Mesenchymal stem cell (in vitro differentiated cells and primary cell): ENCODE measurements around the gene USP7.
A peak's percentile ranks its signal among the peaks of the same experiment; 100 is the strongest.

Experiments used
- DNase-seq: peaks from one replicate; pipeline ENCODE4 v3.0.0-alpha.2; 2013
- H2AFZ ChIP-seq: one replicate; pipeline ENCODE4 v1.6.1; 2013; ENCODE audit warnings: low read depth, mild to moderate bottlenecking, control low read depth, inconsistent platforms, low read length, moderate library complexity
- H2AK5ac ChIP-seq: 2 replicates; pipeline ENCODE4 v1.6.1; 2013; ENCODE audit warnings: low read length, moderate library complexity, mild to moderate bottlenecking, inconsistent platforms; ENCODE audit not compliant: severe bottlenecking
- H2BK120ac ChIP-seq: one replicate; pipeline ENCODE4 v1.6.1; 2013; ENCODE audit warnings: low read depth, mild to moderate bottlenecking, inconsistent platforms, low read length, moderate library complexity
- H2BK12ac ChIP-seq, 2 experiments: one replicate each; pipeline ENCODE4 v1.6.1; 2013; ENCODE audit warnings: inconsistent platforms in 2 of 2, low read length in 2 of 2, mild to moderate bottlenecking in 2 of 2, moderate library complexity in 2 of 2, control low read depth in 1 of 2
- H2BK15ac ChIP-seq: one replicate; pipeline ENCODE4 v1.6.1; 2013; ENCODE audit warnings: mild to moderate bottlenecking, low read depth, inconsistent platforms; ENCODE audit not compliant: poor library complexity, severe bottlenecking
- H2BK5ac ChIP-seq: 2 replicates; pipeline ENCODE4 v1.6.1; 2013; ENCODE audit warnings: low read depth, mild to moderate bottlenecking, low read length, control low read depth, inconsistent platforms; ENCODE audit not compliant: poor library complexity, severe bottlenecking
- H3K14ac ChIP-seq, 2 experiments: one replicate each; pipeline ENCODE4 v1.6.1; 2013; ENCODE audit warnings: inconsistent platforms in 2 of 2, low read length in 2 of 2, control low read depth in 1 of 2, mild to moderate bottlenecking in 1 of 2, moderate library complexity in 1 of 2
- H3K18ac ChIP-seq, 2 experiments: one replicate each; pipeline ENCODE4 v1.6.1; 2013; ENCODE audit warnings: inconsistent platforms in 2 of 2, low read length in 2 of 2, control low read depth in 1 of 2, low read depth in 1 of 2, mild to moderate bottlenecking in 1 of 2
- H3K23ac ChIP-seq, 2 experiments: one replicate each; pipeline ENCODE4 v1.6.1; 2013; ENCODE audit warnings: inconsistent platforms in 2 of 2, low read length in 2 of 2, mild to moderate bottlenecking in 2 of 2, moderate library complexity in 2 of 2, control low read depth in 1 of 2
- H3K27ac ChIP-seq: 2 replicates; pipeline ENCODE4 v1.5.1; 2013; ENCODE audit warnings: mild to moderate bottlenecking, moderate library complexity, low read length, control low read depth, inconsistent platforms; ENCODE audit not compliant: poor library complexity, severe bottlenecking
- H3K27me3 ChIP-seq, 2 experiments: 2 replicates each; pipeline versions ENCODE4 v1.6.1 to v1.7.0; 2013; ENCODE audit warnings: low read length in 2 of 2, mild to moderate bottlenecking in 2 of 2, moderate library complexity in 2 of 2, control low read depth in 1 of 2, inconsistent platforms in 1 of 2; ENCODE audit not compliant: control insufficient read depth in 1 of 2, insufficient read depth in 1 of 2
- H3K36me3 ChIP-seq, 2 experiments: 2 replicates each; pipeline versions ENCODE4 v1.6.1 to v1.7.0; 2013; ENCODE audit warnings: low read length in 2 of 2, control low read depth in 1 of 2, inconsistent platforms in 1 of 2, low read depth in 1 of 2, mild to moderate bottlenecking in 1 of 2; ENCODE audit not compliant: insufficient read depth in 2 of 2, control insufficient read depth in 1 of 2
- H3K4ac ChIP-seq, 2 experiments: one replicate each; pipeline ENCODE4 v1.6.1; 2013; ENCODE audit warnings: inconsistent platforms in 2 of 2, low read length in 2 of 2, mild to moderate bottlenecking in 2 of 2, moderate library complexity in 2 of 2, control low read depth in 1 of 2, low read depth in 1 of 2
- H3K4me1 ChIP-seq: 2 replicates; pipeline ENCODE4 v1.6.1; 2013; ENCODE audit warnings: low read depth, low read length, control low read depth; ENCODE audit not compliant: control insufficient read depth, insufficient read depth
- H3K4me2 ChIP-seq: 2 replicates; pipeline ENCODE4 v1.6.1; 2013; ENCODE audit warnings: low read length, mild to moderate bottlenecking, inconsistent platforms; ENCODE audit not compliant: poor library complexity, severe bottlenecking
- H3K4me3 ChIP-seq, 2 experiments: 2 replicates each; pipeline versions ENCODE4 v1.5.1 to v1.7.0; 2013; ENCODE audit warnings: low read length in 2 of 2, mild to moderate bottlenecking in 2 of 2, control low read depth in 1 of 2, low read depth in 1 of 2; ENCODE audit not compliant: insufficient read depth in 1 of 2
- H3K79me1 ChIP-seq: replicated peaks from 2 replicates; pipeline ENCODE4 v1.6.1; 2013; ENCODE audit warnings: mild to moderate bottlenecking, control low read depth, low read length, inconsistent platforms; ENCODE audit not compliant: poor library complexity, severe bottlenecking
- H3K9ac ChIP-seq: 2 replicates; pipeline ENCODE4 v1.7.0; 2013; ENCODE audit warnings: mild to moderate bottlenecking, low read length, moderate library complexity
- H3K9me3 ChIP-seq: 2 replicates; pipeline ENCODE4 v1.7.0; 2013; ENCODE audit warnings: mild to moderate bottlenecking, low read length; ENCODE audit not compliant: control insufficient read depth
- H4K8ac ChIP-seq: one replicate; pipeline ENCODE4 v1.6.1; 2013; ENCODE audit warnings: inconsistent platforms, mild to moderate bottlenecking, low read length, moderate library complexity
- H4K91ac ChIP-seq: one replicate; pipeline ENCODE4 v1.6.1; 2013; ENCODE audit warnings: mild to moderate bottlenecking, low read length, inconsistent platforms
- WGBS: methylation state at CpG from one replicate; pipeline ENCODE4 v1.1.7; 2013; ENCODE audit warnings: mixed read lengths; 5-methylcytosine and 5-hydroxymethylcytosine counted together

Gene USP7

DNA sequence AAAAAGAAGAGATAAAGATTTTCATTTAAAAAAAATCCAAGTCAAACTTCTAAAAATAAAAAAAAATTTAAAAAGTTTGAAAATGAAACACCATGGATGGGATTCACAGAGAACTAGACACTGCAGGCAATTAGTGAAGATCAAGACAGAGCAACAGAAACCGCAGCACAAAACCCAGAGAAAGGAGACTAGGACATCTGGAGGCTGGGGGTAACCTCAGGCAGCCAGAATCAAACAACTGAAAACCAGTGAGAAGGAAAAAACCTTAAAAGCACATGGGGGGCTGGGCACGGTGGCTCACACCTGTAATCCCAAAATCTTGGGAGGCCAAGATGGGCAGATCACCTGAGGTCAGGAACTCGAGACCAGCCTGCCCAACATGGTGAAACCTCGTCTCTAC lies 50.9 kb downstream of the USP7 start:
- no peak overlapping the region for H3K23ac ChIP-seq
- no peaks in the 10 kb centered on the region for H3K9me3 ChIP-seq
- DNase-seq, result no peak
- no peak overlapping the region for H3K27ac ChIP-seq
- H4K8ac ChIP-seq, result no peak overlapping the region
- no peak overlapping the region for H3K18ac ChIP-seq
- no peak overlapping the region for H2BK120ac ChIP-seq
- peaks cover 37% of the 10 kb centered on the region for H3K79me1 ChIP-seq
- no peak overlapping the region for H3K4me2 ChIP-seq
- no peak overlapping the region for H4K91ac ChIP-seq
- no peak overlapping the region for H2BK15ac ChIP-seq
- no peak overlapping the region for H2BK5ac ChIP-seq
- no peak overlapping the region for H3K14ac ChIP-seq
- no peak overlapping the region for H3K4ac ChIP-seq
- H2AK5ac ChIP-seq, result no peak overlapping the region
- peaks cover 5% of the 10 kb centered on the region for H3K4me1 ChIP-seq
- no peak overlapping the region for H2BK12ac ChIP-seq
- H3K9ac ChIP-seq, result no peak overlapping the region
- 99% methylated on average over 4 of the region's 4 CpGs for WGBS
- H3K36me3 ChIP-seq, result peaks cover 39 to 96% of the 10 kb centered on the region in 2 experiments
- no peaks in the 10 kb centered on the region for H3K27me3 ChIP-seq
- no peak overlapping the region for H3K4me3 ChIP-seq
- H2AFZ ChIP-seq, result no peak overlapping the region

DNA sequence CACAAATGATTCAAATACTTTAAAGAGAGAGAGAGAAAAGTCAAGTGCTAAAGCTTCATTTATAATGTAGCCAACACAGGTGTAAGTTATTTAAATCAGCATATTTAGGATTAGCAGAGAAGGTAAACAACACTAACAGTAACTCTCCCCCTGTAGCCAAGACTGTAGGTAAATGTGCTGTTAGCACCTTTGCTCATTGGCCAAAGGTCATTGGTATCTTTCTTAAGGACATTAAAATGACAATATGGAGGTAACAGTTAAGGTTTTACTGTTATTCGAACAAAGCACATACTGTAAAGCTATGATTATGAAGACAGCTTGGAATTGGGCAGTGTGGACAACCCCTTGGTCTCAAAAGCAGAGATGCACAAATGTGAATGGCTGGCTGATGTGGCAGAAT lies 52.9 kb downstream of the USP7 start:
- H3K4ac ChIP-seq, result no peak overlapping the region
- DNase-seq, result no peak
- H2BK5ac ChIP-seq, result no peak overlapping the region
- no peak overlapping the region for H2BK120ac ChIP-seq
- no peak overlapping the region for H3K14ac ChIP-seq
- H3K4me1 ChIP-seq, result peaks cover 6% of the 10 kb centered on the region
- H3K9me3 ChIP-seq, result no peaks in the 10 kb centered on the region
- 97% methylated on average over 1 of the region's 1 CpG for WGBS
- H2BK12ac ChIP-seq, result no peak overlapping the region
- H3K79me1 ChIP-seq, result peaks cover 39% of the 10 kb centered on the region
- no peak overlapping the region for H4K8ac ChIP-seq
- H3K4me2 ChIP-seq, result no peak overlapping the region
- H4K91ac ChIP-seq, result no peak overlapping the region
- H2BK15ac ChIP-seq, result no peak overlapping the region
- no peaks in the 10 kb centered on the region for H3K27me3 ChIP-seq
- no peak overlapping the region for H3K23ac ChIP-seq
- no peak overlapping the region for H2AK5ac ChIP-seq
- no peak overlapping the region for H3K18ac ChIP-seq
- H3K27ac ChIP-seq, result no peak overlapping the region
- H3K4me3 ChIP-seq, result no peak overlapping the region
- no peak overlapping the region for H2AFZ ChIP-seq
- peaks cover 40 to 97% of the 10 kb centered on the region in 2 experiments for H3K36me3 ChIP-seq
- H3K9ac ChIP-seq, result no peak overlapping the region

DNA sequence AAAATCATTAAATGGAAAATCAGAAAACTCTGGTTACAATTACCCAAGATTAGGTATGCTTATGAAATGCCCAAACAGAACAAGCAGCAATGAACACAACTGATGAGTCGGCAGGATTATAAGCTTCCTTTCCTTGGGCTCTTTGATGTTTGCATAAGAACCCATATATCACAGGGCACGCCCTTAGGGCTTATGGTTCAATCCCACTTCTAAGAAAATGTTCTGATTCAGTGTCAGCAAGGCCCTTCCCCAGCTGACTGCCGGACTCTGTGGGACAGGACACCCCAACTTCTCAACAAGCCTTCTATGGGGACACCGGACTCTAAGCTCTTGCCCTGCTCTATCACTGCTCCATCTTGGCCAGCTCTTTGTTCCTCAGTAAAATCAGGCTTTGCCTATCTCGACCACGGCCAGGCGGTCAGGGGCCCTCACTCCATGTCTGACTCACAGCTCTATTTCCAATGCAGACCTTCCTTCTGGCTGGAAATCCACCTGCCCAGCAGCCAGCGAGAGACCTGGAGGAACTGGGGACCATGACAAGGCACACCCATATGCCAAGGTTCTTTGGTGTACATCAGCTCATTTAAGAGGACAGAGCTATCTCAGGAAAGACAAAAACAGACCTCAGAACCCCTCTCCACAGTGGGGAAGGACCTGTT lies 54.8 kb downstream of the USP7 start:
- H2AK5ac ChIP-seq, result no peak overlapping the region
- no peaks in the 10 kb centered on the region for H3K27me3 ChIP-seq
- H4K8ac ChIP-seq, result peak overlapping the region; percentile 38
- peaks cover 40% of the 10 kb centered on the region for H3K79me1 ChIP-seq
- H4K91ac ChIP-seq, result peak overlapping the region; percentile 63
- H3K4me2 ChIP-seq, result no peak overlapping the region
- H2BK5ac ChIP-seq, result no peak overlapping the region
- peak; percentile 12 for DNase-seq
- 95% methylated on average over 8 of the region's 8 CpGs for WGBS
- H3K18ac ChIP-seq, result peak overlapping the region in 1 of 2 experiments; percentile 24
- no peak overlapping the region for H2BK12ac ChIP-seq
- no peak overlapping the region for H2BK15ac ChIP-seq
- H3K9me3 ChIP-seq, result no peaks in the 10 kb centered on the region
- no peak overlapping the region for H3K4ac ChIP-seq
- H3K9ac ChIP-seq, result no peak overlapping the region
- peaks cover 44 to 94% of the 10 kb centered on the region in 2 experiments for H3K36me3 ChIP-seq
- no peak overlapping the region for H3K27ac ChIP-seq
- H2AFZ ChIP-seq, result no peak overlapping the region
- peak overlapping the region in 1 of 2 experiments; percentile 24 for H3K4me3 ChIP-seq
- H3K23ac ChIP-seq, result no peak overlapping the region
- no peak overlapping the region for H2BK120ac ChIP-seq
- H3K4me1 ChIP-seq, result peaks cover 6% of the 10 kb centered on the region
- no peak overlapping the region for H3K14ac ChIP-seq

DNA sequence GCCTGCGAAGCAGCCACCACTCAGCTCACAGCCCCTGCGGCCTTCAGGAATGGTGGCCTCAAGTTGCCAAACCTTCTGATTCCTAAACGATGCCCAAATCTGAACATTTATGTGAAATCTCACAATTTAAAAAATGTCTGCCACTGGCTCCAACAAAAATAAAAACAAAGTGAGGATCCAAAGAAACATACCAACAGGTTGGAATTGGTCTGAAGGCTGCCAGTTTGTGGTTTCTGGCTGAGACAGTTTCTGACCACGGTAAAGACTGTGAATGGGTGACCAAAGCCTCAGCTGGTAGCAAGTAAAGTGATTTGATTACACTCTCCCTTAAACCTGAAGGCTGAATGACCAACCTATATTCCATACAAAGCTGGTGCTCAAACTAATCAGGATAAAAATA lies 56.6 kb downstream of the USP7 start:
- 88% methylated on average over 4 of the region's 4 CpGs for WGBS
- H4K91ac ChIP-seq, result no peak overlapping the region
- H3K27ac ChIP-seq, result no peak overlapping the region
- no peaks in the 10 kb centered on the region for H3K27me3 ChIP-seq
- H3K4me2 ChIP-seq, result no peak overlapping the region
- no peak overlapping the region for H3K9ac ChIP-seq
- no peak overlapping the region for H2AK5ac ChIP-seq
- H3K23ac ChIP-seq, result no peak overlapping the region
- H2AFZ ChIP-seq, result no peak overlapping the region
- H3K4me3 ChIP-seq, result no peak overlapping the region
- peaks cover 5% of the 10 kb centered on the region for H3K4me1 ChIP-seq
- no peak overlapping the region for H3K18ac ChIP-seq
- H3K79me1 ChIP-seq, result peaks cover 45% of the 10 kb centered on the region
- no peak overlapping the region for H2BK5ac ChIP-seq
- no peak overlapping the region for H3K4ac ChIP-seq
- no peak overlapping the region for H2BK15ac ChIP-seq
- H3K14ac ChIP-seq, result no peak overlapping the region
- H2BK120ac ChIP-seq, result no peak overlapping the region
- H3K36me3 ChIP-seq, result peaks cover 50 to 94% of the 10 kb centered on the region in 2 experiments
- H2BK12ac ChIP-seq, result no peak overlapping the region
- H4K8ac ChIP-seq, result no peak overlapping the region
- no peaks in the 10 kb centered on the region for H3K9me3 ChIP-seq
- DNase-seq, result no peak
